Measurements from ENCODE around the gene ZNF550. TPM values are rescaled to one million over a fixed set of nuclear protein-coding genes. Genes with fewer than 3 reads are reported as not detected.

Gene ZNF550
- total RNA-seq, 1 experiment from 2014 or later: 4.2 TPM

DNA sequence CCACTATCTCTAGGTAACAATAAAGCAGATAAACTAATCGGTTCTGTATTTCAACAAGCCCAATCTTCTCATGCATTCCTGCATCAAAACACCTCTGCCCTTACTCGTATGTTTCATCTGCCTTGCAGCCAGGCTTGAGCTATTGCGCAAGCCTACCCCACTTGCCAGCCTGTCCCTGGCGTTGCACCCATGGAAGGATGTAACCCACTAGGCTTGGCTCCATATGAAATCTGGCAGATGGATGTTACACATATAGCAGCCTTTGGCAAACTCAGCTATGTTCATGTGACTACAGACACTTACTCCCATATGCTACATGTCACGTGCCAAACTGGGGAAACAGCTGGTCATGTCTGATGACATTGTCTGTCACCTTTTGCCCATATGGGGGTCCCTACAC is 44.4 kb downstream of the ZNF550 start:
- ATAC-seq (no peak), DNase-seq (no peak)
- H2AFZ ChIP-seq (ENCODE audit: low read length): no peak overlapping the region
- H3K9ac ChIP-seq (ENCODE audit: low read length): no peak overlapping the region
- no peak overlapping the region for H3K4me3 ChIP-seq (ENCODE audit: low read length)
- no peaks in the 10 kb centered on the region for H3K27me3 ChIP-seq (ENCODE audit: low read length)
- H3F3A ChIP-seq (ENCODE audit: low read length, unreplicated experiment): no peaks in the 10 kb centered on the region
- TF ChIP-seq CTCF (conservative IDR thresholded peaks at IDR 0.05; ENCODE audit: low read depth, low read length): no peak
- no peak for TF ChIP-seq EZH2phosphoT487 (IDR thresholded peaks at IDR 0.05; ENCODE audit: borderline replicate concordance, low read length)
- no peak for TF ChIP-seq EZH2 (IDR thresholded peaks at IDR 0.05; ENCODE audit: low read length, unreplicated experiment)
- H3K36me3 ChIP-seq (ENCODE audit: low read depth, low read length): peaks cover 67% of the 10 kb centered on the region
- no peak overlapping the region for H3K27ac ChIP-seq (ENCODE audit: low read length)
- ChIA-PET POLR2A (ENCODE audit: unreplicated experiment) (no interaction called here), CTCF (no interaction called here)
- no peaks in the 10 kb centered on the region for H3K79me2 ChIP-seq (ENCODE audit: low read length)
- no peaks in the 10 kb centered on the region for H3K9me2 ChIP-seq (replicated peaks; ENCODE audit: low read length)
- BruUV-seq (replicated peaks): no TSS peak
- peaks cover 40% of the 10 kb centered on the region for H3K9me3 ChIP-seq (ENCODE audit: low read length)
- no peaks in the 10 kb centered on the region for H4K20me1 ChIP-seq (ENCODE audit: low read length)
- no peak overlapping the region for H3K4me2 ChIP-seq (ENCODE audit: low read length)
- intact Hi-C loops (cut with micrococcal nuclease): no loop called here
- no peaks in the 10 kb centered on the region for H3K4me1 ChIP-seq (ENCODE audit: insufficient read depth, low read length)

GRCh38 chr19:57512845-57513244 is 46.8 kb downstream of the ZNF550 start:
- no peak for TF ChIP-seq EZH2phosphoT487 (IDR thresholded peaks at IDR 0.05; ENCODE audit: borderline replicate concordance, low read length)
- TF ChIP-seq EZH2 (IDR thresholded peaks at IDR 0.05; ENCODE audit: low read length, unreplicated experiment): no peak
- no peak for TF ChIP-seq CTCF (conservative IDR thresholded peaks at IDR 0.05; ENCODE audit: low read depth, low read length)
- BruUV-seq (replicated peaks): no TSS peak

GRCh38 chr19:57511484-57511883 is 48.2 kb downstream of the ZNF550 start:
- CTCF ChIA-PET: no interaction called here
- Histone ChIP-seq H2AFZ (ENCODE audit: low read length) (no peak overlapping the region), H3K36me3 (ENCODE audit: low read depth, low read length) (peaks cover 87% of the 10 kb centered on the region), H3F3A (ENCODE audit: low read length, unreplicated experiment) (no peaks in the 10 kb centered on the region), H3K9ac (ENCODE audit: low read length) (no peak overlapping the region), H3K9me2 (replicated peaks; ENCODE audit: low read length) (no peaks in the 10 kb centered on the region), H4K20me1 (ENCODE audit: low read length) (no peaks in the 10 kb centered on the region), H3K9me3 (ENCODE audit: low read length) (peaks cover 62% of the 10 kb centered on the region), H3K27me3 (ENCODE audit: low read length) (no peaks in the 10 kb centered on the region), H3K79me2 (ENCODE audit: low read length) (no peaks in the 10 kb centered on the region), H3K4me3 (ENCODE audit: low read length) (no peak overlapping the region), H3K4me2 (ENCODE audit: low read length) (no peak overlapping the region), H3K4me1 (ENCODE audit: insufficient read depth, low read length) (no peaks in the 10 kb centered on the region), H3K27ac (ENCODE audit: low read length) (no peak overlapping the region)
- DNase-seq (no peak), ATAC-seq (no peak)
- intact Hi-C loops (cut with micrococcal nuclease): no loop called here
- no peak for TF ChIP-seq CTCF (conservative IDR thresholded peaks at IDR 0.05; ENCODE audit: low read depth, low read length)
- TF ChIP-seq EZH2phosphoT487 (IDR thresholded peaks at IDR 0.05; ENCODE audit: borderline replicate concordance, low read length): no peak
- no peak for TF ChIP-seq EZH2 (IDR thresholded peaks at IDR 0.05; ENCODE audit: low read length, unreplicated experiment)
- no TSS peak for BruUV-seq (replicated peaks)
- POLR2A ChIA-PET (ENCODE audit: unreplicated experiment): no interaction called here

More at GRCh38 chr19:57512845-57513244, 46.8 kb downstream of the ZNF550 start:
- no peak overlapping the region for H3K9ac ChIP-seq (ENCODE audit: low read length)
- H3K27ac ChIP-seq (ENCODE audit: low read length): no peak overlapping the region
- no peak overlapping the region for H2AFZ ChIP-seq (ENCODE audit: low read length)
- H3K4me1 ChIP-seq (ENCODE audit: insufficient read depth, low read length): no peaks in the 10 kb centered on the region
- H3K79me2 ChIP-seq (ENCODE audit: low read length): no peaks in the 10 kb centered on the region
- no peak overlapping the region; the same call in 1 of the 2 replicates for H3K4me3 ChIP-seq (ENCODE audit: low read length)
- no peak for ATAC-seq
- H3K4me2 ChIP-seq (ENCODE audit: low read length): no peak overlapping the region
- CTCF ChIA-PET: no interaction called here
- DNase-seq: no peak
- POLR2A ChIA-PET (ENCODE audit: unreplicated experiment): no interaction called here
- peaks cover 58% of the 10 kb centered on the region for H3K9me3 ChIP-seq (ENCODE audit: low read length)
- no peaks in the 10 kb centered on the region for H3K9me2 ChIP-seq (replicated peaks; ENCODE audit: low read length)
- H4K20me1 ChIP-seq (ENCODE audit: low read length): no peaks in the 10 kb centered on the region
- intact Hi-C loops (cut with micrococcal nuclease): no loop called here
- peaks cover 87% of the 10 kb centered on the region for H3K36me3 ChIP-seq (ENCODE audit: low read depth, low read length)
- no peaks in the 10 kb centered on the region for H3F3A ChIP-seq (ENCODE audit: low read length, unreplicated experiment)
- H3K27me3 ChIP-seq (ENCODE audit: low read length): no peaks in the 10 kb centered on the region
